ENCODE data around the gene TTN. TPM values are rescaled to one million over a fixed set of nuclear protein-coding genes. Genes with fewer than 3 reads are reported as not detected.

TTN gene
- total RNA-seq, 1 experiment from 2014 or later, result 1.1 TPM

DNA sequence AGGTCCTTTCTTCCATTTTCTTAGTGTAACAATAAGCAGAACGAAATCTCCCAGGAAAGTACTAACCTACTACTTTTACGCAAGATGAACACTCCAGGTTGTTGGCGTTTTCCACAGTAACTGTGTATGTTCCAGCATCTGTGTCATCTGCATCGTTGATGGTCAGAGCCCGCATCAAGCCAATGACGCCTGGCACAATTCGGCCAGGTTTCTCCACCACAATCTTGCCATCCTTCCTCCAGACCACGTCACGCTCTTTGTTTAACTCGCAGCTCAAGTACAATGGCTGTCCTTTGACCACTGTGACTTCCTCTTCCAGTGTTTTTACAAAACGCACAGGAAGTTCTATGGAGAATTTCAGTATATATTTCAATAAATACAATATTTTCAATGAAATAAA, 171.3 kb downstream of the TTN start:
- H3F3A ChIP-seq (ENCODE audit: low read length, unreplicated experiment), result no peaks in the 10 kb centered on the region
- no peaks in the 10 kb centered on the region for H3K36me3 ChIP-seq (ENCODE audit: low read depth, low read length)
- no peaks in the 10 kb centered on the region for H3K9me3 ChIP-seq (ENCODE audit: low read length)
- TF ChIP-seq EZH2phosphoT487 (IDR thresholded peaks at IDR 0.05; ENCODE audit: borderline replicate concordance, low read length) (no peak), EZH2 (IDR thresholded peaks at IDR 0.05; ENCODE audit: low read length, unreplicated experiment) (no peak)
- TF ChIP-seq, protein P1, sequence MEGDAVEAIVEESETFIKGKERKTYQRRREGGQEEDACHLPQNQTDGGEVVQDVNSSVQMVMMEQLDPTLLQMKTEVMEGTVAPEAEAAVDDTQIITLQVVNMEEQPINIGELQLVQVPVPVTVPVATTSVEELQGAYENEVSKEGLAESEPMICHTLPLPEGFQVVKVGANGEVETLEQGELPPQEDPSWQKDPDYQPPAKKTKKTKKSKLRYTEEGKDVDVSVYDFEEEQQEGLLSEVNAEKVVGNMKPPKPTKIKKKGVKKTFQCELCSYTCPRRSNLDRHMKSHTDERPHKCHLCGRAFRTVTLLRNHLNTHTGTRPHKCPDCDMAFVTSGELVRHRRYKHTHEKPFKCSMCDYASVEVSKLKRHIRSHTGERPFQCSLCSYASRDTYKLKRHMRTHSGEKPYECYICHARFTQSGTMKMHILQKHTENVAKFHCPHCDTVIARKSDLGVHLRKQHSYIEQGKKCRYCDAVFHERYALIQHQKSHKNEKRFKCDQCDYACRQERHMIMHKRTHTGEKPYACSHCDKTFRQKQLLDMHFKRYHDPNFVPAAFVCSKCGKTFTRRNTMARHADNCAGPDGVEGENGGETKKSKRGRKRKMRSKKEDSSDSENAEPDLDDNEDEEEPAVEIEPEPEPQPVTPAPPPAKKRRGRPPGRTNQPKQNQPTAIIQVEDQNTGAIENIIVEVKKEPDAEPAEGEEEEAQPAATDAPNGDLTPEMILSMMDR (conservative IDR thresholded peaks at IDR 0.05; ENCODE audit: low read depth, low read length), result no peak
- CTCF ChIA-PET, result no interaction called here
- no peak for DNase-seq
- H3K4me2 ChIP-seq (ENCODE audit: low read length), result no peak overlapping the region
- H3K4me1 ChIP-seq (ENCODE audit: insufficient read depth, low read length), result no peaks in the 10 kb centered on the region
- intact Hi-C loops (cut with micrococcal nuclease), result no loop called here
- H3K27ac ChIP-seq (ENCODE audit: low read length), result no peak overlapping the region
- no peak for ATAC-seq
- peaks cover 83% of the 10 kb centered on the region for H3K27me3 ChIP-seq (ENCODE audit: low read length)
- no peak overlapping the region for H3K9ac ChIP-seq (ENCODE audit: low read length)
- no peak overlapping the region for H3K4me3 ChIP-seq (ENCODE audit: low read length)
- no peaks in the 10 kb centered on the region for H3K79me2 ChIP-seq (ENCODE audit: low read length)
- no peak overlapping the region for H2AFZ ChIP-seq (ENCODE audit: low read length)
- BruUV-seq (replicated peaks), result no TSS peak
- POLR2A ChIA-PET (ENCODE audit: unreplicated experiment), result no interaction called here
- no peaks in the 10 kb centered on the region for H3K9me2 ChIP-seq (replicated peaks; ENCODE audit: low read length)
- H4K20me1 ChIP-seq (ENCODE audit: low read length), result no peaks in the 10 kb centered on the region

DNA sequence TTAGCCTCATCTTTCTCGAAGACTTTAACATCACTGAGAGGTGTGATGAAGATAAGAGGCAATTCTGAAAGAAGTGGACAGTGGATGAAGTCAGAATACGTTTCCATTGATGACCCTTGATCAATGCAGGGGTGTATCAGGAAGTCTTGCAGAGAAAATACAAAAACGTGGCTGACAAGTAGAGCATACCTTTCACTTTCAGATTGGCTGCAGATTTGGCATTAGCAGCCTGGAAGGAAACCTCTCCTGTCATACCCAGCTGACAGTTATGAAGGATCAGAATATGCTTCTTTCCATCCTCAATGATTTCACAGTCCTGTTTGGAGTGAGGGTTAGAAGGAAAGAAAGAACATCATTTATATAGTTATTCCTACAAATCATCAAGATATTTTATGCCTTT, 174.5 kb downstream of the TTN start:
- Histone ChIP-seq H3K9ac (ENCODE audit: low read length) (no peak overlapping the region), H3K4me1 (ENCODE audit: insufficient read depth, low read length) (no peaks in the 10 kb centered on the region), H3K9me3 (ENCODE audit: low read length) (no peaks in the 10 kb centered on the region), H3K4me3 (ENCODE audit: low read length) (no peak overlapping the region), H3F3A (ENCODE audit: low read length, unreplicated experiment) (no peaks in the 10 kb centered on the region), H3K27me3 (ENCODE audit: low read length) (peaks cover 94% of the 10 kb centered on the region), H3K27ac (ENCODE audit: low read length) (no peak overlapping the region), H3K4me2 (ENCODE audit: low read length) (no peak overlapping the region), H3K36me3 (ENCODE audit: low read depth, low read length) (no peaks in the 10 kb centered on the region), H2AFZ (ENCODE audit: low read length) (no peak overlapping the region), H3K79me2 (ENCODE audit: low read length) (no peaks in the 10 kb centered on the region), H4K20me1 (ENCODE audit: low read length) (no peaks in the 10 kb centered on the region), H3K9me2 (replicated peaks; ENCODE audit: low read length) (no peaks in the 10 kb centered on the region)
- POLR2A ChIA-PET (ENCODE audit: unreplicated experiment), result no interaction called here
- TF ChIP-seq EZH2 (IDR thresholded peaks at IDR 0.05; ENCODE audit: low read length, unreplicated experiment) (no peak), EZH2phosphoT487 (IDR thresholded peaks at IDR 0.05; ENCODE audit: borderline replicate concordance, low read length) (no peak)
- TF ChIP-seq, protein P1 (conservative IDR thresholded peaks at IDR 0.05; ENCODE audit: low read depth, low read length), result no peak
- DNase-seq (no peak), ATAC-seq (no peak)
- CTCF ChIA-PET, result no interaction called here
- intact Hi-C loops (cut with micrococcal nuclease), result no loop called here
- BruUV-seq (replicated peaks), result no TSS peak

DNA sequence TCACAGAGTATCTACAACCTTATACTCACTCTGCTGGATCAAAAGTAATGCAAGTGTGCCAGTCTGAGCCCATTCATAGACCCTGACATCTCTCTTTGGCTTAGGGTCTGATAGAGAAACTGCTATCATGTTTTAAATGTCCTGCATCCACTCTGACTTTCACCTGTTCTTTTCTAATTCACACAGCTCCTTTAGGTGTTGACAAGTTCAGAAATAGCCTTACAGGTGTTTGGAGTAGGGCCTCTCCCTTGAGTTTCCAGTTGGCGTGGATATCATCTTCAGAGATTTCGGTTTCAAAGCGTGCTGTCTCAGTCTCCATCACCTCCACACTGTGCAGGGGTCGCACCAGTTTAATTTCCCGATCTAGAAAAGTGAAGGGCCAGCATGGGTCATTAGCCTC, 176.6 kb downstream of the TTN start:
- Histone ChIP-seq H3K36me3 (ENCODE audit: low read depth, low read length) (no peaks in the 10 kb centered on the region), H3K27me3 (ENCODE audit: low read length) (peaks cover 94% of the 10 kb centered on the region), H3F3A (ENCODE audit: low read length, unreplicated experiment) (no peaks in the 10 kb centered on the region), H3K9ac (ENCODE audit: low read length) (no peak overlapping the region), H3K9me3 (ENCODE audit: low read length) (no peaks in the 10 kb centered on the region), H2AFZ (ENCODE audit: low read length) (no peak overlapping the region), H3K4me1 (ENCODE audit: insufficient read depth, low read length) (no peaks in the 10 kb centered on the region), H3K27ac (ENCODE audit: low read length) (no peak overlapping the region), H3K79me2 (ENCODE audit: low read length) (no peaks in the 10 kb centered on the region), H3K4me2 (ENCODE audit: low read length) (no peak overlapping the region), H4K20me1 (ENCODE audit: low read length) (no peaks in the 10 kb centered on the region), H3K4me3 (ENCODE audit: low read length) (no peak overlapping the region), H3K9me2 (replicated peaks; ENCODE audit: low read length) (no peaks in the 10 kb centered on the region)
- no peak for DNase-seq
- ATAC-seq, result no peak
- intact Hi-C loops (cut with micrococcal nuclease), result no loop called here
- ChIA-PET CTCF (no interaction called here), POLR2A (ENCODE audit: unreplicated experiment) (no interaction called here)
- TF ChIP-seq, protein P1 (conservative IDR thresholded peaks at IDR 0.05; ENCODE audit: low read depth, low read length), result no peak
- TF ChIP-seq EZH2phosphoT487 (IDR thresholded peaks at IDR 0.05; ENCODE audit: borderline replicate concordance, low read length) (no peak), EZH2 (IDR thresholded peaks at IDR 0.05; ENCODE audit: low read length, unreplicated experiment) (no peak)
- no TSS peak for BruUV-seq (replicated peaks)

Data from PC-3 (cell line).